ENCODE data around the gene LSM4. TPM values are rescaled to one million over a fixed set of nuclear protein-coding genes. Genes with fewer than 3 reads are reported as not detected.
A peak's percentile ranks its signal among the peaks of the same experiment; 100 is the strongest.
"Not testable (repeated sequence)": the region's sequence is repeated elsewhere in the genome, so short reads cannot be mapped to it uniquely, and the experiment has no call there.

The LSM4 gene
- 198 and 200 TPM in 2 replicates for total RNA-seq

DNA sequence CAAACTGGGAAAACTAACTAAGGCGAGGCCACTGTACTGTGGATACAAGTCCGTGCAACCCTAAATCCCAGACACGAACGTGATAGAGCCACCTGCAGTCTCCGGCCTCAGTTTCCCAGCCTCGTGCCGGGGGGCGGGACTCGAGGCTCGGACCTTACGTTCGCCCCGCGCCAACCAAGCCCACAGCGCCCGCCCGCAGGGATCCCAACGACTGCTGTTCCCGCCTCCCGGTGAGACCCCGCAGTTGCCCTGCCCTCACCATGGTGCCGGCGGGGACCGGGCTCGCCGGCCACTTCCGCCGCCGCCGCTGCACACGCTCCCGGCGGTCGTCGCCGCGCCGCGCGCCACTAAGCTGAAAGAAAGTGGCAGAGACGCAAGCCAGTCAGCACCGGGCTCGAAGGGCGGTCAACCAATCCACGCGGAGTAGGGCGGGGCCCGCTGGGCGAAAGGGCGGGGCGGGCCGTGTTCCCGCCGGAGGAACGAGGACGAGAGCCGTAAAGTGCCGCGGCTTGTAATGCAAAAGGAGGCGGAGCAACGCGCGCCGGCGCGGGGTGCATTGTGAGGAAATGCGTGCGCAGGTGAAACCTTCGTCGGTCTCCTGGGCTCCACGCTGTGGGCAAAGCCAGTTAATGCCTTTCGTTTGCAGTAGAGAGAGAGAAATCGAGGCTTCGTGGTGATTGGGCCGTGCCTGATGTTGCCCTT lies at the start of gene LSM4:
TSS of gene LSM4 (minus strand) at position 318 of the 702 bp plus-strand sequence. CDS start at position 262, 56 bp downstream.
- H3K4me3 Mint-ChIP-seq = peak within 1 kb of the TSS; percentile 95
- intact Hi-C loops (cut with micrococcal nuclease) = loop anchor here (1.0 to 10.0 kb wide), 9 partner anchors 19 to 318 kb away; partner anchors contain the start of genes ARRDC2, ELL, PIK3R2 and RAB3A
- DNase-seq (ENCODE audit: low spot score) = peak; percentile 99
- no peaks in the 10 kb centered on the region for H3K27me3 Mint-ChIP-seq (ENCODE audit: insufficient read depth)
- H3K4me1 Mint-ChIP-seq (ENCODE audit: low read depth) = peaks cover 53% of the 10 kb centered on the region
- no peaks in the 10 kb centered on the region for H3K9me3 Mint-ChIP-seq
- peaks cover 26% of the 10 kb centered on the region for H3K36me3 Mint-ChIP-seq (ENCODE audit: low read depth)
- peak within 1 kb of the TSS; percentile 93 for H3K27ac Mint-ChIP-seq

DNA sequence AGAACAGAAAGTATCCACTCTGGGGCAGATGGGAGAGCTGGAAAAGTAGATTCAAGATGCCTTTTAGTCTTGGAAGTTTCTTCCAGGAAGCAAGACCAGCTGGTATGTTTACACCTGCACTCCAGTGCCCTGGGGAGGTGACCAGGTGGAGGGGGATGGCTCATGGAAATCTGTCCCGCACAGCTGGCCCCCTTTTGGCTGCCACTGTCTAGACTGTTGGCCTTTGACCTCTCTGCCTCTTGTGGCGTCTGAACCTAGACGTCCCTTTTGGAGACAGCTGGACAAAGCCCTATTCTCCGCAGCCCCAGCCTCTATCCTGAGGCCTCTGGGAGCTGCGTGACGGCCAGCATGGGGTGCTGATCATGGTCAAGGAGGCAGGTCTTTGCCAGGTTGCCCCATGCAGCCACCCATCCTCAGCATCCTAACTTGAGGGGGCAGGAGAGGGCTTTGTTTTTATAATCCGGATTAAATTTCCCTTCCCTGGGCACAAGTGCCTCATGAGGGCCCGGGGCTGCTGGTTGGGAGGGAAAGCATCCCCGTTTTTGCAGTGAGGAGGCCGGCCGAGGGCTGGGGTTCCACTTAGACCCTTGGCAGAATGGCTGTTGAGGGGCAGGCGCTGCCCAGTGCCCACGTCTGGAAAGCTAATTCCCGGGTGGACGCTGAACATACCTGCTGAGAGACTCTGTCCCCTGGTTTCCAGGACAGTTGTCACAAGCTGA lies 45.8 kb upstream of the LSM4 start:
- no peaks in the 10 kb centered on the region for H3K9me3 Mint-ChIP-seq

GRCh38 chr19:18366021-18366435 lies 43.2 kb upstream of the LSM4 start:
- peaks cover 15% of the 10 kb centered on the region for H3K36me3 Mint-ChIP-seq (ENCODE audit: low read depth)
- DNase-seq (ENCODE audit: low spot score) = no peak
- H3K4me3 Mint-ChIP-seq = no peak overlapping the region
- no peaks in the 10 kb centered on the region for H3K4me1 Mint-ChIP-seq (ENCODE audit: low read depth)
- no peaks in the 10 kb centered on the region for H3K9me3 Mint-ChIP-seq
- intact Hi-C loops (cut with micrococcal nuclease) = no loop called here
- H3K27me3 Mint-ChIP-seq (ENCODE audit: insufficient read depth) = no peaks in the 10 kb centered on the region
- H3K27ac Mint-ChIP-seq = no peak overlapping the region

More for the DNA sequence above, 45.8 kb upstream of the LSM4 start:
- no peak overlapping the region for H3K27ac Mint-ChIP-seq
- intact Hi-C loops (cut with micrococcal nuclease) = no loop called here
- peaks cover 8% of the 10 kb centered on the region for H3K36me3 Mint-ChIP-seq (ENCODE audit: low read depth)
- no peak for DNase-seq (ENCODE audit: low spot score)
- no peak overlapping the region for H3K4me3 Mint-ChIP-seq
- H3K27me3 Mint-ChIP-seq (ENCODE audit: insufficient read depth) = no peaks in the 10 kb centered on the region
- H3K4me1 Mint-ChIP-seq (ENCODE audit: low read depth) = peaks cover 4% of the 10 kb centered on the region

- no peak overlapping the region for H3K4me3 Mint-ChIP-seq
- no peak for DNase-seq (ENCODE audit: low spot score)
- peaks cover 15% of the 10 kb centered on the region for H3K36me3 Mint-ChIP-seq (ENCODE audit: low read depth)
- peak overlapping the region; percentile 29 for H3K27ac Mint-ChIP-seq
- no peaks in the 10 kb centered on the region for H3K9me3 Mint-ChIP-seq
- H3K4me1 Mint-ChIP-seq (ENCODE audit: low read depth) = no peaks in the 10 kb centered on the region
- intact Hi-C loops (cut with micrococcal nuclease) = no loop called here
- H3K27me3 Mint-ChIP-seq (ENCODE audit: insufficient read depth) = no peaks in the 10 kb centered on the region
Observed at GRCh38 chr19:18364826-18365528, 42.1 kb upstream of the LSM4 start.

DNA sequence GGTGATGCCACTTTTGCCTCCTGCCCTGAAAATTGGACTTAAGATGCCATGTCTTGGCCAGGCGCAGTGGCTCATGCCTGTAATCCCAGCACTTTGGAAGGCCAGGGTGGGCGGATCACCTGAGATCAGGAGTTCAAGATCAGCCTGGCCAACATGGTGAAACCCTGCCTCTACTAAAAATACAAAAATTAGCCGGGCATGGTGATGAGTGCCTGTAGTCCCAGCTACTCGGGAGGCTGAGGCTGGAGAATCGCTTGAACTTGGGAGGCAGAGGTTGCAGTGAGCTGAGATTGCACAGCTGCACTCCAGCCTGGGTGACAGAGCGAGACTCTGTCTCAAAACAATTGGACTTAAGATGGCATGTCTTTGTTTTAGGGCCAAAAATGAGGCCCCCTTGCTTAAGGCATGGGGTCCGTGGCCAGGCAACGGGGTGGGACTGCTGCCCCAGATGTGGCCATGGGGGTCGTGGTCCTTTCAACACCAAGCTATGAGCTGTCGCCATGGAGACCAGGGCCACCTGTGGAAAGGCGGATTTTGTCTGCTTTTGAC lies 41.5 kb upstream of the LSM4 start:
- intact Hi-C loops (cut with micrococcal nuclease); H3K4me3 Mint-ChIP-seq; DNase-seq (ENCODE audit: low spot score); H3K27ac Mint-ChIP-seq; H3K27me3 Mint-ChIP-seq (ENCODE audit: insufficient read depth); H3K9me3 Mint-ChIP-seq; H3K4me1 Mint-ChIP-seq (ENCODE audit: low read depth): not testable (repeated sequence)
- peaks cover 16% of the 10 kb centered on the region for H3K36me3 Mint-ChIP-seq (ENCODE audit: low read depth)

DNA sequence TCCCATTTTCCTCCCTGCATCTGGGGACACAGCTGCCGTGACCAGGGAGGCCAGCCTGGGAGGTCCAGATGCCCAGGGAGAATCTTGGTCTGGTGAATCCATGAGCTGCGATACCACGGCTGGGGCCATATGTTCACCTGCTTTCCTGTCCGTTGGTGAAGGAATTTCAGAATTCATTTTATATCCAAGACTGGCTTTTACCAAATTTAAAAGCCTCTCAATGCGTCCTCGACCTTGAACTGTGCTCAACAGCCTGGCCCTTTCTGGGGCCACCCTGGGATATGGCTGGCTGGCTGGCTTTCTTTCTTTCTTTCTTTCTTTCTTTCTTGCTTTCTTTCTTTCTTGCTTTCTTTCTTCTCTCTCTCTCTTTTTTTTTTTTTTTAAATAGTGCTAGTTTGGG lies 40.9 kb upstream of the LSM4 start:
- no peak for DNase-seq (ENCODE audit: low spot score)
- H3K27me3 Mint-ChIP-seq (ENCODE audit: insufficient read depth) = no peaks in the 10 kb centered on the region
- H3K36me3 Mint-ChIP-seq (ENCODE audit: low read depth) = peaks cover 18% of the 10 kb centered on the region
- H3K4me3 Mint-ChIP-seq = no peak overlapping the region
- intact Hi-C loops (cut with micrococcal nuclease) = no loop called here
- no peaks in the 10 kb centered on the region for H3K4me1 Mint-ChIP-seq (ENCODE audit: low read depth)
- no peak overlapping the region for H3K27ac Mint-ChIP-seq
- no peaks in the 10 kb centered on the region for H3K9me3 Mint-ChIP-seq

GRCh38 chr19:18362934-18363542 lies 40.2 kb upstream of the LSM4 start:
- H3K27ac Mint-ChIP-seq = no peak overlapping the region

DNA sequence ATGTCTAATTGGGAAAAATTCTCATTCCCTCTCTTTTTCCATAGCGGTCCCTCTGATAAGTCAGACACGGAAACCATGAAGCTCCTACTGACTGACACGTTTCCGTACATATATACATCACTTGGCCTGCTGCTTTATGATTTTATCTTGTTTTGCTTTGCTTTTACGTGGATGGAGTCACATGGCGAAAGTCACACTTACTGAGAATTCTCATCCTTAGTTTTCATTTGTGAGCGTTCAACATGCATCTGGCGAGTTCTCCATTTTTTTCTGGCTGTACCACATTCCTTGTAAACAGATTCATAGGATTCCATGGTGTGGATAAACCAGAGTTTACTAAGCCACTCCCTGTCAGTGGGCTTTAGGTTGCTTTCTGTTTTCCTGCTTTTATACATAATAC lies 38.8 kb upstream of the LSM4 start:
- DNase-seq (ENCODE audit: low spot score) = no peak
- H3K4me3 Mint-ChIP-seq = no peak overlapping the region
- no peaks in the 10 kb centered on the region for H3K27me3 Mint-ChIP-seq (ENCODE audit: insufficient read depth)
- no peak overlapping the region for H3K27ac Mint-ChIP-seq
- peaks cover 28% of the 10 kb centered on the region for H3K36me3 Mint-ChIP-seq (ENCODE audit: low read depth)
- intact Hi-C loops (cut with micrococcal nuclease) = no loop called here
- H3K4me1 Mint-ChIP-seq (ENCODE audit: low read depth) = no peaks in the 10 kb centered on the region
- no peaks in the 10 kb centered on the region for H3K9me3 Mint-ChIP-seq

More at GRCh38 chr19:18362934-18363542, 40.2 kb upstream of the LSM4 start:
- H3K27me3 Mint-ChIP-seq (ENCODE audit: insufficient read depth) = no peaks in the 10 kb centered on the region
- H3K4me3 Mint-ChIP-seq = no peak overlapping the region
- H3K9me3 Mint-ChIP-seq = no peaks in the 10 kb centered on the region
- H3K36me3 Mint-ChIP-seq (ENCODE audit: low read depth) = peaks cover 23% of the 10 kb centered on the region
- no peak for DNase-seq (ENCODE audit: low spot score)
- intact Hi-C loops (cut with micrococcal nuclease) = no loop called here
- H3K4me1 Mint-ChIP-seq (ENCODE audit: low read depth) = no peaks in the 10 kb centered on the region

- no peaks in the 10 kb centered on the region for H3K4me1 Mint-ChIP-seq (ENCODE audit: low read depth)
- intact Hi-C loops (cut with micrococcal nuclease) = no loop called here
- no peak overlapping the region for H3K27ac Mint-ChIP-seq
- DNase-seq (ENCODE audit: low spot score) = no peak
- H3K9me3 Mint-ChIP-seq = no peaks in the 10 kb centered on the region
- H3K27me3 Mint-ChIP-seq (ENCODE audit: insufficient read depth) = no peaks in the 10 kb centered on the region
- H3K36me3 Mint-ChIP-seq (ENCODE audit: low read depth) = peaks cover 16% of the 10 kb centered on the region
- no peak overlapping the region for H3K4me3 Mint-ChIP-seq
Observed at GRCh38 chr19:18357041-18357440, 34.2 kb upstream of the LSM4 start.

DNA sequence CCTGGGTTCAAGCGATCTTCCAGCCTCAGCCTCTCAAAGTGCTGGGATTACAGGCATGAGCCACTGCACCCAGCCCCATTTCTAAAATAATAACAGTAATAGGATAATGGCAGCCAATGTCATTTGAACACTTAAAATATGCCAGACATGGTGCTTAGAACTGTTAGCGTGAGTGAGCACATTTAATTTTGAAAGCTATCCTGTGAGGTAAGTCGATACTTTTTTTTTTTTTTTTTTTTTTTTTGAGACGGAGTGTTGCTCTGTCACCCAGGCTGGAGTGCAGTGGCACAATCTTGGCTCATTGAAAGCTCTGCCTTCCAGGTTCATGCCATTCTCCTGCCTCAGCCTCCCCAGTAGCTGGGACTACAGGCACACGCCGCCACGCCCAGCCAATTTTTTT lies 31.9 kb upstream of the LSM4 start:
- H3K36me3 Mint-ChIP-seq (ENCODE audit: low read depth) = peaks cover 14% of the 10 kb centered on the region
- intact Hi-C loops (cut with micrococcal nuclease); H3K27ac Mint-ChIP-seq: not testable (repeated sequence)

GRCh38 chr19:18353378-18354005 lies 30.6 kb upstream of the LSM4 start:
- no peaks in the 10 kb centered on the region for H3K4me1 Mint-ChIP-seq (ENCODE audit: low read depth)
- H3K27me3 Mint-ChIP-seq (ENCODE audit: insufficient read depth) = no peaks in the 10 kb centered on the region
- H3K4me3 Mint-ChIP-seq = no peak overlapping the region
- peaks cover 8% of the 10 kb centered on the region for H3K36me3 Mint-ChIP-seq (ENCODE audit: low read depth)
- H3K27ac Mint-ChIP-seq = no peak overlapping the region
- intact Hi-C loops (cut with micrococcal nuclease) = no loop called here
- H3K9me3 Mint-ChIP-seq = no peaks in the 10 kb centered on the region
- no peak for DNase-seq (ENCODE audit: low spot score)

More for the DNA sequence above, 31.9 kb upstream of the LSM4 start:
- H3K27me3 Mint-ChIP-seq (ENCODE audit: insufficient read depth); H3K9me3 Mint-ChIP-seq; DNase-seq (ENCODE audit: low spot score); H3K4me3 Mint-ChIP-seq; H3K4me1 Mint-ChIP-seq (ENCODE audit: low read depth): not testable (repeated sequence)

DNA sequence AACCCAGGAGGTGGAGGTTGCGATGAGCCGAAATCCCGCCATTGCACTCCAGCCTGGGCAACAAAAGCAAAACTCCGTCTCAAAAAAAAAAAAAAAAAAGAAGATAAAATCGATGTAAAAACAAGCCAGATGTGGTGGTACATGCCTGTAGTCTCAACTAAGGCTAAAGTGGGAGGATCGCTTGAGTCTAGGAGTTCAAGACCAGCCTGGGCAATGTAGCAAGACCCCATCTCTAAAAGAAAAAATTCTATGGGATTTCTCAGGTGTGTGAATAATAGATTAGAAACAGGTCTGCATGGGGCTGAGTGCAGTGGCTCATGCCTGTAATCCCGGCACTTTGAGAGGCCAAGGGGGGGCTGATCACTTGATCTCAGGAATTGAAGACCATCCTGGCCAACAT lies 28.7 kb upstream of the LSM4 start:
- H3K27me3 Mint-ChIP-seq (ENCODE audit: insufficient read depth) = no peaks in the 10 kb centered on the region
- H3K9me3 Mint-ChIP-seq = no peaks in the 10 kb centered on the region
- H3K27ac Mint-ChIP-seq = no peak overlapping the region
- peaks cover 7% of the 10 kb centered on the region for H3K36me3 Mint-ChIP-seq (ENCODE audit: low read depth)
- H3K4me1 Mint-ChIP-seq (ENCODE audit: low read depth) = no peaks in the 10 kb centered on the region
- intact Hi-C loops (cut with micrococcal nuclease) = no loop called here
- DNase-seq (ENCODE audit: low spot score) = no peak
- H3K4me3 Mint-ChIP-seq = no peak overlapping the region

All from activated T-helper 1 cell treated with anti-CD3 and anti-CD28 coated beads, Interleukin-12 subunit alpha, Interleukin-12 subunit beta, Interleukin-2, Interleukin-4 antibody, amounts not matched to agents 30 ng/mL and 10 ng/mL and 1 ng/mL, durations not matched to agents 14 hours and 24 hours and 36 hours (primary cell).